ENCODE measurements around the gene KCNB1. TPM values are rescaled to one million over a fixed set of nuclear protein-coding genes. Genes with fewer than 3 reads are reported as not detected.

KCNB1 gene
- total and polyA plus RNA-seq, 2 donors (not counting 1 experiment from before 2014, with no cell fraction given): 0.12 TPM; not detected in 1

- Histone ChIP-seq H3K79me2 (ENCODE audit: control insufficient read depth, insufficient read depth, low read length) (no peaks in the 10 kb centered on the region), H3K27me3 (replicated peaks in 1 of 4; ENCODE audit: control extremely low read depth in 1 of 4, control insufficient read depth in 3 of 4, insufficient read depth in 4 of 4, low read length in 3 of 4) (peaks cover 0 to 37% (median 18%) of the 10 kb centered on the region in 4 experiments), H3K4me2 (replicated peaks; ENCODE audit: low read depth, low read length, poor library complexity, severe bottlenecking) (no peak overlapping the region), H2AFZ (ENCODE audit: insufficient read depth, low read depth, low read length, poor library complexity, severe bottlenecking) (no peak overlapping the region), H3K4me3 (ENCODE audit: control extremely low read depth in 1 of 5, extremely low read depth in 1 of 5, insufficient read depth in 1 of 5, low read depth in 2 of 5, low read length in 4 of 5) (no peak overlapping the region), H3K27ac (ENCODE audit: low read length in 2 of 2) (no peak overlapping the region), H3K9ac (ENCODE audit: low read length) (no peak overlapping the region), H3K9me3 (ENCODE audit: control extremely low read depth in 1 of 3, control insufficient read depth in 2 of 3, insufficient read depth in 1 of 3, low read length in 2 of 3) (no peaks in the 10 kb centered on the region), H4K20me1 (ENCODE audit: control insufficient read depth, insufficient read depth, low read length, poor library complexity, severe bottlenecking) (no peaks in the 10 kb centered on the region), H3K36me3 (replicated peaks in 1 of 2; ENCODE audit: control extremely low read depth in 1 of 2, control insufficient read depth in 1 of 2, extremely low read depth in 1 of 2, insufficient read depth in 2 of 2, low read length in 1 of 2) (no peaks in the 10 kb centered on the region), H3K4me1 (ENCODE audit: control insufficient read depth in 2 of 2, insufficient read depth in 2 of 2, low read length in 2 of 2) (no peaks in the 10 kb centered on the region)
- POLR2A ChIA-PET: no interaction called here
- ATAC-seq (ENCODE audit: low read depth) (no peak), DNase-seq (no peak)
- no peak overlapping the region for H3K27ac Mint-ChIP-seq
- no peaks in the 10 kb centered on the region for H3K4me1 Mint-ChIP-seq
- intact Hi-C loops (cut with micrococcal nuclease): no loop called here
- H3K4me3 Mint-ChIP-seq: no peak overlapping the region
- no peaks in the 10 kb centered on the region for H3K9me3 Mint-ChIP-seq (ENCODE audit: insufficient read depth)
- CTCF ChIA-PET: no interaction called here
- no peak for TF ChIP-seq CTCF (IDR thresholded peaks at IDR 0.05)
- TF ChIP-seq EZH2 (IDR thresholded peaks at IDR 0.05; ENCODE audit: borderline replicate concordance, insufficient read depth, low read depth, low read length, poor library complexity, severe bottlenecking): no peak
- WGBS (ENCODE audit: insufficient coverage): no CpG with 5 or more reads among the region's 1 CpG
- H3K27me3 Mint-ChIP-seq: peaks cover 49% of the 10 kb centered on the region
Measured at GRCh38 chr20:49490689-49491088, 8.2 kb upstream of the KCNB1 start.

DNA sequence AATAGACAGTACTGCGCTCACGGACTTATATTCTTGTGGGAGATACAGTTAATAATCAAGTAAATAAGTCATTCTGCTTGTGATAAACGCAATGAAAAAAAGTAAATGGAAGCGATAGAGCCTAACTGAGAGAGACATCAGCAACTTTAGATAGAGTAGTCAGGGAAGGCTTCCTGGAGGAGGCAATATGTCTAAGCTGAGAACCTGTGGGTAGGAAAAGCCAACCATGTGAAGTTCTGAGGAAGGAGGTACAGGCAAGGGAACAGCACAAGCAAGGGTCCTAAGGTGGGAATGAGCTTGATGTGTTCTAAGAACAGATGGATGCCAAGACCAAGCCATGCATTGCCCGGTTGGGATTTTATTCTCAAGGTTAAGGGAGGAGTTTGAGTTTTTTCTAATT, 7.2 kb upstream of the KCNB1 start:
- no peak overlapping the region for H3K4me3 Mint-ChIP-seq
- 94% methylated on average over 3 of the region's 5 CpGs for WGBS (ENCODE audit: insufficient coverage)
- intact Hi-C loops (cut with micrococcal nuclease): no loop called here
- H3K9me3 Mint-ChIP-seq (ENCODE audit: insufficient read depth): no peaks in the 10 kb centered on the region
- CTCF ChIA-PET: no interaction called here
- POLR2A ChIA-PET: no interaction called here
- H3K9ac ChIP-seq (ENCODE audit: low read length): no peak overlapping the region
- no peaks in the 10 kb centered on the region for H3K36me3 ChIP-seq (replicated peaks in 1 of 2; ENCODE audit: control extremely low read depth in 1 of 2, control insufficient read depth in 1 of 2, extremely low read depth in 1 of 2, insufficient read depth in 2 of 2, low read length in 1 of 2)
- H3K27me3 Mint-ChIP-seq: peaks cover 59% of the 10 kb centered on the region
- H3K9me3 ChIP-seq (ENCODE audit: control extremely low read depth in 1 of 3, control insufficient read depth in 2 of 3, insufficient read depth in 1 of 3, low read length in 2 of 3): no peaks in the 10 kb centered on the region
- no peak for ATAC-seq (ENCODE audit: low read depth)
- no peaks in the 10 kb centered on the region for H4K20me1 ChIP-seq (ENCODE audit: control insufficient read depth, insufficient read depth, low read length, poor library complexity, severe bottlenecking)
- H3K4me2 ChIP-seq (replicated peaks; ENCODE audit: low read depth, low read length, poor library complexity, severe bottlenecking): no peak overlapping the region
- H3K4me1 Mint-ChIP-seq: peaks cover under 1% of the 10 kb centered on the region
- H3K27ac Mint-ChIP-seq: no peak overlapping the region
- H3K4me3 ChIP-seq (ENCODE audit: control extremely low read depth in 1 of 5, extremely low read depth in 1 of 5, insufficient read depth in 1 of 5, low read depth in 2 of 5, low read length in 4 of 5): no peak overlapping the region
- H3K27me3 ChIP-seq (replicated peaks in 1 of 4; ENCODE audit: control extremely low read depth in 1 of 4, control insufficient read depth in 3 of 4, insufficient read depth in 4 of 4, low read length in 3 of 4): peaks cover 0 to 47% (median 24%) of the 10 kb centered on the region in 4 experiments
- TF ChIP-seq EZH2 (IDR thresholded peaks at IDR 0.05; ENCODE audit: borderline replicate concordance, insufficient read depth, low read depth, low read length, poor library complexity, severe bottlenecking) (no peak), CTCF (IDR thresholded peaks at IDR 0.05) (no peak)
- H2AFZ ChIP-seq (ENCODE audit: insufficient read depth, low read depth, low read length, poor library complexity, severe bottlenecking): no peak overlapping the region
- H3K79me2 ChIP-seq (ENCODE audit: control insufficient read depth, insufficient read depth, low read length): no peaks in the 10 kb centered on the region
- no peak for DNase-seq
- peaks cover 0 to 2% of the 10 kb centered on the region in 2 donors for H3K4me1 ChIP-seq (ENCODE audit: control insufficient read depth in 2 of 2, insufficient read depth in 2 of 2, low read length in 2 of 2)
- no peak overlapping the region for H3K27ac ChIP-seq (ENCODE audit: low read length in 2 of 2)

All from B cell (primary cell).